COLO668 (cell line): ENCODE results near the gene COA6.

Experiments
- DNase-seq: peaks from one replicate; lab custom pipeline; 2025; ENCODE audit not compliant: unreplicated experiment; lab: John Stamatoyannopoulos, UW

Gene COA6

GRCh38 chr1:234373064-234373958 is at the start of gene COA6:
TSS of gene COA6 (plus strand) at chr1:234373456. CDS start at chr1:234373467, 11 bp downstream.
- DNase-seq = peak; percentile 97

GRCh38 chr1:234324821-234325220 is 48.4 kb upstream of the COA6 start:
- DNase-seq = no peak

- no peak for DNase-seq
Measured at GRCh38 chr1:234325878-234326496, 47.3 kb upstream of the COA6 start.

GRCh38 chr1:234326497-234327366 is 46.5 kb upstream of the COA6 start:
- peak; percentile 65 for DNase-seq

- DNase-seq = no peak
Measured at GRCh38 chr1:234327577-234328164, 45.6 kb upstream of the COA6 start.

- DNase-seq = no peak
Measured at GRCh38 chr1:234330843-234331215, 42.4 kb upstream of the COA6 start.

GRCh38 chr1:234331507-234331906 is 41.7 kb upstream of the COA6 start:
- DNase-seq = no peak

- no peak for DNase-seq
Measured at GRCh38 chr1:234336359-234336758, 36.9 kb upstream of the COA6 start.

GRCh38 chr1:234337233-234337632 is 36.0 kb upstream of the COA6 start:
- DNase-seq = no peak

- DNase-seq = no peak
Measured at GRCh38 chr1:234340528-234340927, 32.7 kb upstream of the COA6 start.

- DNase-seq = peak; percentile 29
Measured at GRCh38 chr1:234342774-234343173, 30.5 kb upstream of the COA6 start.

GRCh38 chr1:234345237-234345636 is 28.0 kb upstream of the COA6 start:
- no peak for DNase-seq

- no peak for DNase-seq
Measured at GRCh38 chr1:234348964-234349363, 24.3 kb upstream of the COA6 start.

GRCh38 chr1:234355782-234356510 is 17.3 kb upstream of the COA6 start:
- DNase-seq = no peak

GRCh38 chr1:234356615-234357269 is 16.5 kb upstream of the COA6 start:
- DNase-seq = peak; percentile 83

GRCh38 chr1:234357831-234358230 is 15.4 kb upstream of the COA6 start:
- DNase-seq = no peak

GRCh38 chr1:234361102-234361603 is 12.1 kb upstream of the COA6 start:
- DNase-seq = no peak

GRCh38 chr1:234362558-234362957 is 10.7 kb upstream of the COA6 start:
- no peak for DNase-seq

GRCh38 chr1:234368320-234369032 is 4.8 kb upstream of the COA6 start:
- DNase-seq = no peak
